NB4 (cell line): ENCODE measurements around the gene BBX.

ENCODE experiments used
- DNase-seq: peaks from one replicate; pipeline ENCODE4 v3.0.0; 2010; ENCODE audit warnings: low read depth
- H3K4me3 ChIP-seq: one replicate; pipeline ENCODE4 v1.5.1; 2011; ENCODE audit warnings: mild to moderate bottlenecking, low read depth, low read length, moderate library complexity
- MYC ChIP-seq: IDR thresholded peaks from 2 replicates; pipeline ENCODE4 v1.6.1; 2011; ENCODE audit warnings: low read depth, low read length
- POLR2A ChIP-seq: IDR thresholded peaks from 2 replicates; pipeline ENCODE4 v1.6.1; 2011; ENCODE audit warnings: mild to moderate bottlenecking; ENCODE audit not compliant: insufficient read length; ENCODE audit errors: extremely low read depth
- TF ChIP-seq, protein P1 (sequence below): IDR thresholded peaks from one replicate; pipeline ENCODE4 v1.5.1; 2012; ENCODE audit warnings: low read depth, low read length
- TF ChIP-seq, protein P2 (sequence below): IDR thresholded peaks from 2 replicates; pipeline ENCODE4 v1.6.1; 2011; ENCODE audit warnings: low read depth, low read length

BBX gene

DNA sequence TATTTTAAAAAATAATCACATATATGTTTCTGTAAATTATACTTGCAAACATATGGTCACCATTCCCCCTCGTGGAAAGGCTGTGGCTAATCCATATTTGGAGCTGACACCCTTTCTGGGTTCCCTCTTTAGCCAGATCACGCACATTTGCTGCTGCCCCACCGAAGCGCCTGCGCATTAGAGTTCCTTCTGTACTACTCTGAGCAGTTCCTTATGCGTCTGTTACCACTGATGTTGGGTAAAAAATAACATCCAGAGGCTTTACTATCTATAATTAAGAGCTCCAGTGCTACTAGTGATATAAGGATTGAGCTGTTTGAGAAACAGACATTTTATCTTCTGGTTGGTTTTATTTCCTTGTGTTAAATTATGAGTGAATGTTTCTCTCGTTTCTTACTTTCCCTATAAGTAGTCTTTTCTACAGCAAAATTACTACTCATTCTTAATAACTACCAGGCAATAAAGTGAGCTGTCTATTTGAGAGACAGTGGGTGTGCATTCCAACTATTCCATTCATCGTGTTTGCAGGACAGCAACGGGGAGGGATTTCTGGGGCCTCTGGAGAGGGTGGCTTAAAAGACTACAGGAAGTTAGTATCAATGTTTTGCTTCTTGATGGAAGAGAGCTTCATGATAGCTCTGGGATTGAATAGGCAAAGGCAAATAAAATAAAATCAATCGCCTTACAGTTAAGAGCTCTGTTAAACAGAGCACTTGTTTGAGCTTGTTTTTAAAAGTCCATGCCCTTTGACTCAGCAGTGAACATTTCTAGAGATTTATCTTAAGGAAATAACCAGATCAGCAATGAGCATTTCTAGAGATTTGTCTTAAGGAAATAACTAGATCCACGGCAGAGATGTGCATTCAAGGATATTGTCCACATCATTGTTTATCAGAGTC is 322.9 kb downstream of the BBX start:
- no peak for DNase-seq
- no peak overlapping the region for H3K4me3 ChIP-seq
- TF ChIP-seq, protein P1, sequence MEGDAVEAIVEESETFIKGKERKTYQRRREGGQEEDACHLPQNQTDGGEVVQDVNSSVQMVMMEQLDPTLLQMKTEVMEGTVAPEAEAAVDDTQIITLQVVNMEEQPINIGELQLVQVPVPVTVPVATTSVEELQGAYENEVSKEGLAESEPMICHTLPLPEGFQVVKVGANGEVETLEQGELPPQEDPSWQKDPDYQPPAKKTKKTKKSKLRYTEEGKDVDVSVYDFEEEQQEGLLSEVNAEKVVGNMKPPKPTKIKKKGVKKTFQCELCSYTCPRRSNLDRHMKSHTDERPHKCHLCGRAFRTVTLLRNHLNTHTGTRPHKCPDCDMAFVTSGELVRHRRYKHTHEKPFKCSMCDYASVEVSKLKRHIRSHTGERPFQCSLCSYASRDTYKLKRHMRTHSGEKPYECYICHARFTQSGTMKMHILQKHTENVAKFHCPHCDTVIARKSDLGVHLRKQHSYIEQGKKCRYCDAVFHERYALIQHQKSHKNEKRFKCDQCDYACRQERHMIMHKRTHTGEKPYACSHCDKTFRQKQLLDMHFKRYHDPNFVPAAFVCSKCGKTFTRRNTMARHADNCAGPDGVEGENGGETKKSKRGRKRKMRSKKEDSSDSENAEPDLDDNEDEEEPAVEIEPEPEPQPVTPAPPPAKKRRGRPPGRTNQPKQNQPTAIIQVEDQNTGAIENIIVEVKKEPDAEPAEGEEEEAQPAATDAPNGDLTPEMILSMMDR = no peak
- no peak for TF ChIP-seq POLR2A
- TF ChIP-seq, protein P2, sequence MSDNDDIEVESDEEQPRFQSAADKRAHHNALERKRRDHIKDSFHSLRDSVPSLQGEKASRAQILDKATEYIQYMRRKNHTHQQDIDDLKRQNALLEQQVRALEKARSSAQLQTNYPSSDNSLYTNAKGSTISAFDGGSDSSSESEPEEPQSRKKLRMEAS = no peak
- TF ChIP-seq MYC = no peak

DNA sequence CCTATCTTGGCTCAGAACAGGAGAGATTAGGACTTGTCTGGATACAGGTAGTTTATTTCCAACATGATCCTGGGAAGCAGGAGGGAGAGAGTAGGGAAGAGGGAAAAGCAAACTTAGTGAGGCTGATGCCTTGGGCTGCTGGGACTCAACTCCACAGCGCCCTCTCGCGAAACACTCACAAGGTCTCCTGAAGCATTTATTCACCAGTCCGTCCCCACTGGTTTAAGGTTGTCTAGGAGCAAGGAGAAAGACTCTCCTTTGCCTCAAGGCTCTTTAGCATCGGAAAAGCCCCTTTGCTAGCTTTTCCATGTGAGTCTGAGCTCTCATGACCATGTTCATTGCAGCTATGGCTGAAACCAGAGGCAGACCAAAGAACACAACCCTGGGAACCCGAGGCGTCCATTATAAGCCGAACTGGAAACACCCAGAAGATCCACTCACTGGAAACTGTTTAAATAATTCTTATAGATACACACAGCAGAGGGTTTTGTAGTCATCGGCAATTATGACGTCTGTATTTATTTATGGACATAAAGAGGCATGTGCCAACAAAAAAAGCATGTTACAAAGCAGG is 323.6 kb downstream of the BBX start:
- no peak overlapping the region for H3K4me3 ChIP-seq
- DNase-seq = peak; percentile 28
- TF ChIP-seq, protein P1 = peak; percentile 29
- TF ChIP-seq, protein P2 = no peak
- no peak for TF ChIP-seq POLR2A
- TF ChIP-seq MYC = no peak

DNA sequence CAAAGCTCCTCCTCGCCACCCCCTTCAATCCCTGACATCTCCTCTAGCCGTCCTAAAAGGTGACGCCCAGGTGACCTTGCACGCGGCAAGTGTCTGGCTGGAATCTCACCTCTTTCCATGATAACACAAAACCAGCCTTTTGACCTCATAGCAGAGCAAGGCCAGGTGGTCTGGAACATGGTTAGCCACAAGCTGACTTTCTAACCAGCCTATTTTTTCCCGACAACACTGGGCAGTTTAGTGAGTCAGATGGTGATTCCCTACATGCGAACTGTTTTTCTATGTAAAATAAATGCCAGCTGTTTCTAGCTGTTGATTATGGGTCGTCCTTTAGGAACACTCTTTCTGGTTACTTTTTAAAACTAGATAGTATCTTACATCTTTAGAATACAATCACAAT is 325.0 kb downstream of the BBX start:
- DNase-seq = no peak
- H3K4me3 ChIP-seq = no peak overlapping the region
- TF ChIP-seq MYC = no peak
- TF ChIP-seq, protein P1 = no peak
- TF ChIP-seq POLR2A = no peak

DNA sequence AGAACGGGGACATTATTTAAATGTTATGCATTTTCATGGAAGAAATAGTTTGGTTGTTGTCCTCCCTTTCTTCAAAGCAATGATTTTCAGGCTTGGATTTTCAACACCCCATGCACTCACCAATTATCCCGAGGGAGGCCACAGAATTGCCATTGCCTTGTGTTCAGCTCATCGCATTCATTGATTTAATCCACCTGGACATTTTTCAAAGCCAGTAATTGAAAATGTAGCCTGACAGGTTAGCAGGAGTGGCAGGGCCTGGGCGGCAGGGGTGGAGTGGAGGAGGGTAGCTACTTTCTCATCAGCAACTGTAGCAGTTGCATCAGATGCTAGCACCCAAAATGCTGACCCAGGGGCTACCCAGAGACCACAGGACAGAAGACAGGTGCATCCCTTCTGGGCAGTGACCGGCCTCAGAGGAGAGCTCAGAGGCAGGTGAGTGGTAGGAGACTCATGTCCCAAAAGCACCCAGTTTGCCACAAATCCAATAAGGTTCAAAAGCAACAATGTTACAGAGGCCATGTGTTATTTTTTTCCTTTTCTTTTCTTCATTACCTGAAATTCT is 325.7 kb downstream of the BBX start:
- no peak for DNase-seq
- TF ChIP-seq, protein P1 = no peak
- TF ChIP-seq POLR2A = no peak
- no peak for TF ChIP-seq MYC
- TF ChIP-seq, protein P2 = no peak
- no peak overlapping the region for H3K4me3 ChIP-seq

DNA sequence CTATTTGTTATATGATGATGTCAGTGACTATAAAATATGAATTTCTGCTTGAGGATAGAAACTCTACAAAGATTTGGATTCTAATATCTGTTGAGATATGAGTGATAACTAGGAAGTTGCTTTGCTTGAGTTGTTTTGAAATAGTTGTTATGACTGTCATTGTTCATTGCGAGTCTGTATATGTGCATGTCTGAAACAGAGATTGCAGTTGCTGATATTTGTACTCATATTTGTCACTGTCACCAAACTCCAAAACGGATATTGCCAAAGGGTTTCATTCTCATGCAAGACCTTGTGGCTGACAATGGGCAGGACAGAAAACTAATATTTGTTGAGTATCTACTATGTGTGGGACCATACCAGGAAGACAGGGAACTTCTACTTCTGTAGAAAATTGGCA is 327.9 kb downstream of the BBX start:
- peak; percentile 2 for DNase-seq
- no peak overlapping the region for H3K4me3 ChIP-seq
- TF ChIP-seq POLR2A (no peak), MYC (no peak)
- TF ChIP-seq, protein P1 = no peak
- TF ChIP-seq, protein P2 = no peak
